Thyroid gland (tissue), 4 donors: ENCODE results near the gene GRIK4. TPM values are rescaled to one million over a fixed set of nuclear protein-coding genes. Genes with fewer than 3 reads are reported as not detected.
"Not testable (repeated sequence)": the region's sequence is repeated elsewhere in the genome, so short reads cannot be mapped to it uniquely, and the experiment has no call there.

Experiments
- DNase-seq, 2 donors: peaks; one replicate each; pipeline ENCODE4 v3.0.0-alpha.2; 2019
- H3K27ac ChIP-seq, 3 donors: fragments of 200-600 bp; sonication (generic); 1 replicate in 2 of 3; 2 replicates in 1 of 3; pipeline ENCODE4 v1.5.1; 2016 to 2019; ENCODE audit warnings: mild to moderate bottlenecking in 1 of 3, moderate library complexity in 1 of 3
- H3K27me3 ChIP-seq: fragments of 200-600 bp; sonication (generic); one replicate; pipeline ENCODE4 v1.5.1; 2019
- H3K36me3 ChIP-seq, 2 donors: fragments of 200-600 bp; sonication (generic); one replicate each; pipeline ENCODE4 v1.5.1; 2016 to 2019
- H3K4me1 ChIP-seq, 2 donors: fragments of 200-600 bp; sonication (generic); one replicate each; pipeline ENCODE4 v1.5.1; 2017 to 2019
- H3K4me3 ChIP-seq, 3 donors: fragments of 200-600 bp; sonication (generic); replicated peaks in 1 of 3; 1 replicate in 2 of 3; 2 replicates in 1 of 3; pipeline ENCODE4 v1.5.1; 2016; ENCODE audit warnings: mild to moderate bottlenecking in 1 of 3
- H3K9me3 ChIP-seq: fragments of 200-600 bp; sonication (generic); one replicate; pipeline ENCODE4 v1.5.1; 2017
- POLR2A ChIP-seq, 2 donors: fragments of 450-650 bp; IDR thresholded peaks; one replicate each; pipeline ENCODE4 v1.6.1; 2017; ENCODE audit warnings: antibody characterized with exemption in 2 of 2, mild to moderate bottlenecking in 2 of 2, moderate library complexity in 1 of 2
- WGBS, 2 donors: methylation state at CpG; one replicate each; pipeline ENCODE4 v1.1.5; 2017; 5-methylcytosine and 5-hydroxymethylcytosine counted together
- intact Hi-C: fragments of 100-400 bp; cut with DNase I; formaldehyde crosslinking; loops from one replicate; pipeline ENCODE4 v1.15.1; 2023
- total RNA-seq, 4 donors: library from RNA; depleted of rRNA; stranded (reverse); fragments of >200 nt; gene quantifications; one replicate each; pipeline ENCODE4 v1.2.3, GENCODE V29; 2016
- TF ChIP-seq, protein P1 (sequence below), 6 experiments: fragments of 200-600 bp in 3 of 6; fragments of 450-650 bp in 3 of 6; sonication (generic) in 3 of 6; IDR thresholded peaks; one replicate each; pipeline ENCODE4 v1.5.1; 2016 to 2019; ENCODE audit warnings: antibody characterized with exemption in 6 of 6, mild to moderate bottlenecking in 2 of 6, inconsistent platforms in 1 of 6, moderate library complexity in 1 of 6

GRIK4 gene
- total RNA-seq, 4 donors from 2014 or later, result 0.54 to 3.7 (median 0.99) TPM

GRCh38 chr11:121018746-121019145 is 507.2 kb downstream of the GRIK4 start:
- intact Hi-C loops, result no loop called here
- no peak for DNase-seq
- no peak overlapping the region for H3K4me3 ChIP-seq
- WGBS, 2 donors, result 75 to 78% methylated on average over 1 of the region's 1 CpG
- no peaks in the 10 kb centered on the region for H3K36me3 ChIP-seq
- TF ChIP-seq, protein P1, sequence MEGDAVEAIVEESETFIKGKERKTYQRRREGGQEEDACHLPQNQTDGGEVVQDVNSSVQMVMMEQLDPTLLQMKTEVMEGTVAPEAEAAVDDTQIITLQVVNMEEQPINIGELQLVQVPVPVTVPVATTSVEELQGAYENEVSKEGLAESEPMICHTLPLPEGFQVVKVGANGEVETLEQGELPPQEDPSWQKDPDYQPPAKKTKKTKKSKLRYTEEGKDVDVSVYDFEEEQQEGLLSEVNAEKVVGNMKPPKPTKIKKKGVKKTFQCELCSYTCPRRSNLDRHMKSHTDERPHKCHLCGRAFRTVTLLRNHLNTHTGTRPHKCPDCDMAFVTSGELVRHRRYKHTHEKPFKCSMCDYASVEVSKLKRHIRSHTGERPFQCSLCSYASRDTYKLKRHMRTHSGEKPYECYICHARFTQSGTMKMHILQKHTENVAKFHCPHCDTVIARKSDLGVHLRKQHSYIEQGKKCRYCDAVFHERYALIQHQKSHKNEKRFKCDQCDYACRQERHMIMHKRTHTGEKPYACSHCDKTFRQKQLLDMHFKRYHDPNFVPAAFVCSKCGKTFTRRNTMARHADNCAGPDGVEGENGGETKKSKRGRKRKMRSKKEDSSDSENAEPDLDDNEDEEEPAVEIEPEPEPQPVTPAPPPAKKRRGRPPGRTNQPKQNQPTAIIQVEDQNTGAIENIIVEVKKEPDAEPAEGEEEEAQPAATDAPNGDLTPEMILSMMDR (IDR thresholded peaks at IDR 0.05), result no peak
- TF ChIP-seq POLR2A (IDR thresholded peaks at IDR 0.05), result no peak
- no peaks in the 10 kb centered on the region for H3K4me1 ChIP-seq
- no peaks in the 10 kb centered on the region for H3K27me3 ChIP-seq
- H3K9me3 ChIP-seq, result no peaks in the 10 kb centered on the region
- H3K27ac ChIP-seq, result no peak overlapping the region

DNA sequence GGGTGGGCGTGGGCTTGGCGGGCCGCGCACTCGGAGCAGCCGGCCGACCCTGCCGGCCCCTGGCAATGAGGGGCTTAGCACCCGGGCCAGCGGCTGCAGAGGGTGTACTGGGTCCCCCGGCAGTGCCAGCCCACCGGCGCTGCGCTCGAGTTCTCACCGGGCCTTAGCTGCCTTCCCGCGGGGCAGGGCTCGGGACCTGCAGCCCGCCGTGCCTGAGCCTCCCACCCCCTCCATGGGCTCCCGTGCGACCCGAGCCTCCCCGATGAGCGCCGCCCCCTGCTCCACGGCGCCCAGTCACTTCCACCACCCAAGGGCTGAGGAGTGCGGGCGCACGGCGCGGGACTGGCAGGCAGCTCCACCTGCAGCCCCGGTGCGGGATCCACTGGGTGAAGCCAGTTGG is 510.2 kb downstream of the GRIK4 start:
- H3K36me3 ChIP-seq, H3K27me3 ChIP-seq, H3K4me3 ChIP-seq, DNase-seq, intact Hi-C loops, H3K27ac ChIP-seq, H3K9me3 ChIP-seq: not testable (repeated sequence)
- WGBS, 2 donors, result 100% methylated on average over 11 of the region's 36 CpGs; no CpG with 5 or more reads in 1 of the 2 donors
- H3K4me1 ChIP-seq, result peaks cover 7 to 11% of the 10 kb centered on the region in 2 donors

GRCh38 chr11:121023848-121024751 is 512.6 kb downstream of the GRIK4 start, which contains the start of gene TBCEL:
Gene TBCEL (plus strand): TSS chr11:121024102. CDS start chr11:121045691, 21,589 bp downstream.
- TF ChIP-seq POLR2A (IDR thresholded peaks at IDR 0.05), result peak in 1 of 2 donors; percentile 69
- TF ChIP-seq, protein P1 (IDR thresholded peaks at IDR 0.05), result no peak

GRCh38 chr11:121024989-121025388 is 513.4 kb downstream of the GRIK4 start:
- WGBS, 2 donors, result 40 to 43% methylated on average over 3 of the region's 3 CpGs
- H3K4me3 ChIP-seq, result peak overlapping the region in 1 of 3 donors; percentile 91
- no peaks in the 10 kb centered on the region for H3K9me3 ChIP-seq
- no peaks in the 10 kb centered on the region for H3K36me3 ChIP-seq
- no peaks in the 10 kb centered on the region for H3K27me3 ChIP-seq
- TF ChIP-seq, protein P1 (IDR thresholded peaks at IDR 0.05), result no peak
- no peak for TF ChIP-seq POLR2A (IDR thresholded peaks at IDR 0.05)
- peaks cover 7 to 11% of the 10 kb centered on the region in 2 donors for H3K4me1 ChIP-seq
- peak; percentile 8 to 19 for DNase-seq
- H3K27ac ChIP-seq, result peak overlapping the region in 1 of 3 donors; percentile 75
- intact Hi-C loops, result no loop called here

More at GRCh38 chr11:121023848-121024751, 512.6 kb downstream of the GRIK4 start, which contains the start of gene TBCEL:
- peak; percentile 91 to 92 for DNase-seq
- Histone ChIP-seq H3K27ac (peak within 1 kb of the TSS; percentile 13 to 80 (median 75)), H3K27me3 (no peaks in the 10 kb centered on the region), H3K9me3 (no peaks in the 10 kb centered on the region), H3K36me3 (no peaks in the 10 kb centered on the region), H3K4me3 (peak within 1 kb of the TSS; percentile 59 to 91 (median 77)), H3K4me1 (peaks cover 7 to 11% of the 10 kb centered on the region in 2 donors)
- intact Hi-C loops, result no loop called here
- 0 to 2% methylated on average over 19 to 24 of the region's 54 CpGs for WGBS, 2 donors

DNA sequence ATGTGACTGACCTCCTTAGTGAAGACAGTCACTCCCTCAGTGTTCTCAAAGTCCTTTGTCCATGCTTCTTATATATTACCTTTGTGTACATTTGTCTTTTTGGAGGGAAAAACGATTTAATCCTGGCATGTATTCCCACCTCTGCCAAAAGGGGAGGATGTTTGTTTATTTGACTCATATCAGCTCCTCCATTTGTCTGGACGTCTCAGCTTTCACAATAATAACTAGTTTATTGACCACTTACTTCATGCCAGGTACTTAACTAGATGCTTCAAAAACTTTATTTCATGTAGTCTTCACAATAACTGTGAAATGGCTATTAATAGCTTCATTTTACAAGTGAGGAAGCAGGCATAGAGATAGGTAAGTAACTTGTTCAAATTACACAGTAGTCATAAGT is 517.6 kb downstream of the GRIK4 start:
- H3K4me3 ChIP-seq, result no peak overlapping the region
- H3K4me1 ChIP-seq, result peaks cover 7 to 11% of the 10 kb centered on the region in 2 donors
- DNase-seq, result no peak
- intact Hi-C loops, result no loop called here
- TF ChIP-seq POLR2A (IDR thresholded peaks at IDR 0.05), result no peak
- TF ChIP-seq, protein P1 (IDR thresholded peaks at IDR 0.05), result no peak
- H3K27ac ChIP-seq, result no peak overlapping the region
- H3K27me3 ChIP-seq, result no peaks in the 10 kb centered on the region
- H3K36me3 ChIP-seq, result no peaks in the 10 kb centered on the region
- WGBS, 2 donors, result 54 to 66% methylated on average over 2 of the region's 2 CpGs
- H3K9me3 ChIP-seq, result no peaks in the 10 kb centered on the region
